HepG2 (cell line): ENCODE results near the gene KCNIP4. TPM values are rescaled to one million over a fixed set of nuclear protein-coding genes. Genes with fewer than 3 reads are reported as not detected.

Experiments
- ATAC-seq: fragments of 200-7000 bp; cut with Tn5 transposase; 3 replicates; pipeline ENCODE4 v1.9.1; 2020; ENCODE audit warnings: mild to moderate bottlenecking, moderate library complexity
- BruUV-seq: library from RNA; stranded (reverse); fragments of 400-500 nt; replicated peaks from 2 replicates; lab custom pipeline; 2021; lab: Mats Ljungman, UMichigan
- CTCF ChIA-PET: fragments of 300-600 bp; formaldehyde crosslinking; extraction: SDS; loops from one replicate; lab custom pipeline; 2021; ENCODE audit warnings: low total read pairs, inconsistent platforms, low intra/inter-chr PET ratio; lab: Yijun Ruan, JAX
- POLR2A ChIA-PET: fragments of 350-600 bp; sonication (Branson Sonifier 250); formaldehyde crosslinking; loops from one replicate; lab custom pipeline; 2020; ENCODE audit warnings: antibody characterized with exemption, inconsistent platforms; lab: Yijun Ruan, JAX
- DNase-seq: peaks from one replicate; pipeline ENCODE4 v3.0.0-alpha.2; 2015; ENCODE audit warnings: low spot score
- FAIRE-seq: peaks from 3 replicates; lab custom pipeline; 2011; peaks lifted over from hg19 to GRCh38; lab: Jason Lieb, UNC
- H2AFZ ChIP-seq: one replicate; pipeline ENCODE4 v1.6.1; 2011; ENCODE audit warnings: low read length, inconsistent platforms
- H3K27ac ChIP-seq: fragments of 300-600 bp; 3 replicates; pipeline ENCODE4 v1.8.0; 2011; ENCODE audit warnings: mixed run types, mild to moderate bottlenecking, mixed read lengths, low read length, inconsistent platforms; ENCODE audit not compliant: insufficient read depth; ENCODE audit errors: extremely low read length
- H3K27me3 ChIP-seq, 2 experiments: fragments of 200-600 bp in 1 of 2; 2 replicates in 1 of 2; 3 replicates in 1 of 2; pipeline versions ENCODE4 v1.6.0 to v1.8.0; 2011; ENCODE audit warnings: low read length in 2 of 2, mild to moderate bottlenecking in 2 of 2, moderate library complexity in 2 of 2, inconsistent platforms in 1 of 2; ENCODE audit not compliant: insufficient read depth in 2 of 2, control insufficient read depth in 1 of 2
- H3K36me3 ChIP-seq, 2 experiments: fragments of 200-600 bp in 1 of 2; replicated peaks in 1 of 2; 2 replicates in 1 of 2; 3 replicates in 1 of 2; pipeline versions ENCODE4 v1.5.1 to v1.8.0; 2011; ENCODE audit warnings: low read length in 2 of 2, inconsistent platforms in 1 of 2; ENCODE audit not compliant: insufficient read depth in 2 of 2, control insufficient read depth in 1 of 2
- H3K4me1 ChIP-seq: 2 replicates; pipeline ENCODE4 v1.5.1; 2012; ENCODE audit warnings: low read length, inconsistent platforms; ENCODE audit not compliant: insufficient read depth
- H3K4me2 ChIP-seq: 2 replicates; pipeline ENCODE4 v1.6.0; 2011; ENCODE audit warnings: low read depth, low read length, inconsistent platforms
- H3K4me3 ChIP-seq, 3 experiments: fragments of 200-600 bp in 1 of 3; sonication (generic), shearing (Covaris generic) in 1 of 3; replicated peaks in 1 of 3; 2 replicates each; pipeline ENCODE4 v1.5.1; 2011 to 2016; ENCODE audit warnings: low read length in 3 of 3, inconsistent platforms in 2 of 3, low read depth in 2 of 3, mild to moderate bottlenecking in 2 of 3, control low read depth in 1 of 3, mixed read lengths in 1 of 3; ENCODE audit not compliant: insufficient read depth in 1 of 3
- H3K79me2 ChIP-seq: one replicate; pipeline ENCODE4 v1.6.1; 2011; ENCODE audit warnings: low read length, inconsistent platforms; ENCODE audit not compliant: insufficient read depth
- H3K9ac ChIP-seq: 2 replicates; pipeline ENCODE4 v1.6.0; 2011; ENCODE audit warnings: mild to moderate bottlenecking, low read depth, low read length, inconsistent platforms; ENCODE audit not compliant: insufficient read depth
- H3K9me3 ChIP-seq: 2 replicates; pipeline ENCODE4 v1.5.1; 2012; ENCODE audit warnings: mild to moderate bottlenecking, low read length
- H4K20me1 ChIP-seq: 2 replicates; pipeline ENCODE4 v1.6.0; 2011; ENCODE audit warnings: inconsistent platforms, mild to moderate bottlenecking, low read length, moderate library complexity; ENCODE audit not compliant: insufficient read depth
- ARID3A ChIP-seq: IDR thresholded peaks from 2 replicates; pipeline ENCODE4 v1.6.1; 2012; ENCODE audit warnings: low read depth, low read length, improper control_type of control experiment
- CREM ChIP-seq, 2 experiments: sonication (generic) in 1 of 2; formaldehyde crosslinking in 1 of 2; IDR thresholded peaks; 2 replicates each; pipeline versions ENCODE4 v1.4.0 to v1.6.1; 2016 to 2020; ENCODE audit warnings: antibody characterized with exemption in 1 of 2, mild to moderate bottlenecking in 1 of 2, missing genetic modification reagents in 1 of 2
- ETV6 ChIP-seq: sonication (generic); formaldehyde crosslinking; conservative IDR thresholded peaks from 2 replicates; pipeline ENCODE4 v1.4.0; 2020; ENCODE audit warnings: missing genetic modification reagents
- GFI1 ChIP-seq: sonication (generic); formaldehyde crosslinking; IDR thresholded peaks from 2 replicates; pipeline ENCODE4 v1.5.0; 2020; ENCODE audit warnings: missing genetic modification reagents, mild to moderate bottlenecking, borderline replicate concordance
- MTERF4 ChIP-seq: sonication (generic); formaldehyde crosslinking; IDR thresholded peaks from 2 replicates; pipeline ENCODE4 v1.8.0; 2023; ENCODE audit warnings: mild to moderate bottlenecking, missing genetic modification reagents
- PBX2 ChIP-seq: IDR thresholded peaks from 2 replicates; pipeline ENCODE4 v1.6.1; 2016; ENCODE audit warnings: control low read depth
- PHF21A ChIP-seq: sonication (generic); formaldehyde crosslinking; IDR thresholded peaks from 2 replicates; pipeline ENCODE4 v1.5.0; 2020; ENCODE audit warnings: mild to moderate bottlenecking, missing genetic modification reagents
- PITX1 ChIP-seq: sonication (generic); formaldehyde crosslinking; IDR thresholded peaks from 2 replicates; pipeline ENCODE4 v1.5.1; 2020; ENCODE audit warnings: mild to moderate bottlenecking, missing genetic modification reagents
- SMARCC2 ChIP-seq: fragments of 450-650 bp; IDR thresholded peaks from 2 replicates; pipeline ENCODE4 v1.6.1; 2017; ENCODE audit warnings: antibody characterized with exemption, mild to moderate bottlenecking
- SMARCE1 ChIP-seq: fragments of 450-650 bp; IDR thresholded peaks from 2 replicates; pipeline ENCODE4 v1.6.1; 2017; ENCODE audit warnings: borderline replicate concordance
- SP5 ChIP-seq: IDR thresholded peaks from 2 replicates; pipeline ENCODE4 v1.6.1; 2016; ENCODE audit warnings: low read depth, borderline replicate concordance
- TBX3 ChIP-seq: fragments of 450-650 bp; IDR thresholded peaks from 2 replicates; pipeline ENCODE4 v1.6.1; 2017; ENCODE audit warnings: antibody characterized with exemption, mild to moderate bottlenecking, inconsistent platforms, borderline replicate concordance
- TCF7 ChIP-seq: sonication (generic); IDR thresholded peaks from 2 replicates; pipeline ENCODE4 v1.6.1; 2016; ENCODE audit warnings: antibody characterized with exemption, low read depth
- TFDP1 ChIP-seq: IDR thresholded peaks from 2 replicates; pipeline ENCODE4 v1.6.1; 2016; ENCODE audit warnings: missing compliant biosample characterization, missing genetic modification reagents, borderline replicate concordance
- ZFP90 ChIP-seq: sonication (generic); formaldehyde crosslinking; IDR thresholded peaks from 2 replicates; pipeline ENCODE4 v1.8.0; 2022; ENCODE audit warnings: missing genetic modification reagents, mild to moderate bottlenecking, inconsistent platforms, borderline replicate concordance
- ZNF138 ChIP-seq: sonication (generic); formaldehyde crosslinking; IDR thresholded peaks from 2 replicates; pipeline ENCODE4 v1.5.0; 2020; ENCODE audit warnings: mild to moderate bottlenecking, low read depth, missing genetic modification reagents
- ZNF20 ChIP-seq: sonication (generic); formaldehyde crosslinking; IDR thresholded peaks from 2 replicates; pipeline ENCODE4 v1.4.0; 2020; ENCODE audit warnings: mild to moderate bottlenecking, moderate library complexity, missing genetic modification reagents
- ZNF678 ChIP-seq: sonication (generic); formaldehyde crosslinking; IDR thresholded peaks from 2 replicates; pipeline ENCODE4 v1.4.0; 2020; ENCODE audit warnings: mild to moderate bottlenecking, missing genetic modification reagents
- ZNF788 ChIP-seq: sonication (generic); formaldehyde crosslinking; IDR thresholded peaks from 2 replicates; pipeline ENCODE4 v1.5.0; 2020; ENCODE audit warnings: mild to moderate bottlenecking, missing genetic modification reagents, borderline replicate concordance
- WGBS: methylation state at CpG from one replicate; pipeline ENCODE4 v1.1.6; 2017; ENCODE audit warnings: low lambda C conversion rate; 5-methylcytosine and 5-hydroxymethylcytosine counted together
- in situ Hi-C: cut with HindIII; loops from 2 replicates; pipeline ENCODE4 v1.10.0; 2017; ENCODE audit warnings: low pct_unique_long_range_greater_than_20kb; ENCODE audit not compliant: extremely low pct_ligation_motif_present
- intact Hi-C: fragments of 100-400 bp; cut with micrococcal nuclease; formaldehyde crosslinking; loops from one replicate; pipeline ENCODE4 v1.10.0; 2022; ENCODE audit not compliant: unreplicated experiment
- polyA plus RNA-seq, 8 experiments: library from polyadenylated mRNA; depleted of rRNA in 3 of 8; stranded (reverse) in 7 of 8; unstranded in 1 of 8; fragments of >200 nt; fragmentation: Illumina TruSeq in 4 of 8; extraction: Trizol in 4 of 8; gene quantifications; 2 replicates each; pipeline versions ENCODE4 v1.2.1 to v1.2.3, GENCODE V29; 2011 to 2016; ENCODE audit warnings: low read depth in 4 of 8, missing spikeins in 1 of 8, mixed read lengths in 1 of 8; ENCODE audit not compliant: insufficient read depth in 1 of 8
- total RNA-seq, 5 experiments: library from RNA; depleted of rRNA; stranded (reverse); fragments of >200 nt; fragmentation: Illumina TruSeq; extraction: Trizol; gene quantifications; 2 replicates each; pipeline ENCODE4 v1.2.3, GENCODE V29; 2016; ENCODE audit warnings: low read depth in 1 of 5

Gene KCNIP4
- total and polyA plus RNA-seq, 2 of the 13 experiments (the other 11 are each of a cell fraction or from before 2014, with no cell fraction given) = 0.09 TPM; not detected in 1

GRCh38 chr4:21209860-21210259, 738.7 kb downstream of the KCNIP4 start (continued):
- TF ChIP-seq MTERF4 (CRISPR knock-in tag) (no peak), SMARCC2 (no peak), ZNF678 (CRISPR knock-in tag) (no peak), SMARCE1 (no peak), ETV6 (CRISPR knock-in tag) (no peak), ZFP90 (CRISPR knock-in tag) (no peak), SP5 (CRISPR knock-in tag) (no peak), TFDP1 (CRISPR knock-in tag) (no peak)

- no TSS peak for BruUV-seq
- ChIA-PET CTCF (no interaction called here), POLR2A (no interaction called here)
- in situ Hi-C loops = no loop called here
- H3K79me2 ChIP-seq = no peaks in the 10 kb centered on the region
- peaks cover 31% of the 10 kb centered on the region for H3K4me1 ChIP-seq
- intact Hi-C loops = no loop called here
- DNase-seq (peak; percentile 89), ATAC-seq (peak; percentile 97), FAIRE-seq (peak; percentile 79)
- H3K4me3 ChIP-seq = no peak overlapping the region
- no peak overlapping the region for H3K9ac ChIP-seq
- H4K20me1 ChIP-seq = no peaks in the 10 kb centered on the region
- peak overlapping the region; percentile 32 for H3K4me2 ChIP-seq
- no peaks in the 10 kb centered on the region for H3K36me3 ChIP-seq
- H3K27ac ChIP-seq = peak overlapping the region; percentile 66
- no peaks in the 10 kb centered on the region; a peak in 1 of 5 replicates for H3K27me3 ChIP-seq
- no peak overlapping the region for H2AFZ ChIP-seq
- H3K9me3 ChIP-seq = peaks cover 49% of the 10 kb centered on the region
- 2% methylated on average over 6 of the region's 6 CpGs for WGBS
- TF ChIP-seq CREM (IDR thresholded peaks at IDR 0.05) (peak; percentile 63), CREM (CRISPR knock-in tag; IDR thresholded peaks at IDR 0.05) (no peak), PITX1 (peak; percentile 68), PBX2 (CRISPR knock-in tag) (no peak), ZNF138 (CRISPR knock-in tag) (no peak), ZNF20 (CRISPR knock-in tag) (no peak), ZNF788 (CRISPR knock-in tag) (no peak), ARID3A (0 out of 2 replicates have a peak, but pooled peaks have one; percentile 42), TCF7 (peak; percentile 58), PHF21A (peak; percentile 39), GFI1 (no peak), TBX3 (peak; percentile 61; the same call in 1 of the 2 replicates)
Measured at GRCh38 chr4:21205821-21206531, 742.6 kb downstream of the KCNIP4 start.
